Thymus (tissue), 11 donors: Measurements from ENCODE around the gene HEXIM2. TPM values are rescaled to one million over a fixed set of nuclear protein-coding genes. Genes with fewer than 3 reads are reported as not detected.

Source experiments
- DNase-seq, 9 donors: peaks; one replicate each; pipeline ENCODE4 v3.0.0-alpha.2; 2013; ENCODE audit warnings: low spot score in 9 of 9, low read depth in 6 of 9, missing footprints in 1 of 9
- H3K27ac ChIP-seq, 2 donors: one replicate each; pipeline ENCODE4 v1.5.1; 2013; ENCODE audit warnings: control low read depth in 1 of 2, low read depth in 1 of 2, low read length in 1 of 2, mild to moderate bottlenecking in 1 of 2, moderate library complexity in 1 of 2
- H3K27me3 ChIP-seq, 2 donors: one replicate each; pipeline ENCODE4 v1.5.1; 2013; ENCODE audit warnings: low read length in 1 of 2; ENCODE audit not compliant: control insufficient read depth in 2 of 2, insufficient read depth in 1 of 2
- H3K36me3 ChIP-seq, 2 donors: one replicate each; pipeline ENCODE4 v1.5.1; 2013; ENCODE audit warnings: low read length in 1 of 2, mild to moderate bottlenecking in 1 of 2, moderate library complexity in 1 of 2; ENCODE audit not compliant: control insufficient read depth in 2 of 2, insufficient read depth in 2 of 2
- H3K4me1 ChIP-seq, 2 donors: one replicate each; pipeline ENCODE4 v1.5.1; 2013; ENCODE audit warnings: low read length in 2 of 2; ENCODE audit not compliant: control insufficient read depth in 2 of 2, insufficient read depth in 2 of 2
- H3K4me3 ChIP-seq, 2 donors: one replicate each; pipeline ENCODE4 v1.5.1; 2013; ENCODE audit warnings: low read length in 2 of 2, control low read depth in 1 of 2, mild to moderate bottlenecking in 1 of 2
- H3K9me3 ChIP-seq, 2 donors: one replicate each; pipeline ENCODE4 v1.5.1; 2013; ENCODE audit warnings: low read length in 1 of 2, mild to moderate bottlenecking in 1 of 2; ENCODE audit not compliant: control insufficient read depth in 2 of 2, insufficient read depth in 1 of 2
- WGBS: extraction: QIAGEN DNeasy Blood & Tissue Kit; methylation state at CpG from one replicate; pipeline ENCODE4 v1.1.7; 2013; 5-methylcytosine and 5-hydroxymethylcytosine counted together
- polyA plus RNA-seq: library from polyadenylated mRNA; stranded (reverse); fragments of 200-250 nt; gene quantifications from one replicate; pipeline ENCODE4 v1.2.3, GENCODE V29; 2013
- total RNA-seq: library from RNA; stranded (reverse); fragments of 120-200 nt; gene quantifications from one replicate; pipeline ENCODE4 v1.2.4, GENCODE V29; 2013
- donor health status: healthy.

HEXIM2 gene
- total and polyA plus RNA-seq, 2 donors = 7.4 to 9.6 TPM

GRCh38 chr17:45131616-45132319 is 29.9 kb upstream of the HEXIM2 start:
- peaks cover 10 to 35% of the 10 kb centered on the region in 2 donors for H3K4me1 ChIP-seq
- peak in 3 of 9 donors; percentile 38 to 51 (median 44) for DNase-seq
- WGBS = 14% methylated on average over 46 of the region's 46 CpGs

DNA sequence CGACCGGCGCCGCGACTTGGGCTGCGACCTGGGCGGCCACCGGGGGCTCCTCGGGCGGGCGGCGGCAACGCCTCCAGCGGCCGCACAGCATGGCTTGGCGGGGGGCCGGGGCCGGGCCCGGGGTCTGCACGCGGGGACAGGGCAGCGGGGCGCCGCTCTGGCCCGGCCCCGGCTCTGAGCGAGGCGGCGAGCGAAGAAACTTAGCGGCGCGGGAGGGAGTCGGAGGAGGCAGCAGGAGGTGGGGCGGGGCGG is 29.4 kb upstream of the HEXIM2 start, which contains the start of gene PLCD3:
Gene PLCD3 (minus strand): TSS at position 196 of the 252 bp plus-strand sequence. CDS start 105 bp downstream, at position 91.
- Histone ChIP-seq H3K27ac (peak within 1 kb of the TSS; percentile 78 to 90), H3K36me3 (no peaks in the 10 kb centered on the region), H3K4me1 (peaks cover 10 to 35% of the 10 kb centered on the region in 2 donors), H3K9me3 (peaks cover 0 to 13% of the 10 kb centered on the region in 2 donors), H3K27me3 (peaks cover 8 to 38% of the 10 kb centered on the region in 2 donors), H3K4me3 (peak within 1 kb of the TSS; percentile 90 to 92)
- under 1% methylated on average over 36 of the region's 36 CpGs for WGBS
- DNase-seq = no peak

More at GRCh38 chr17:45131616-45132319, 29.9 kb upstream of the HEXIM2 start:
- no peaks in the 10 kb centered on the region for H3K36me3 ChIP-seq
- H3K9me3 ChIP-seq = peaks cover 0 to 13% of the 10 kb centered on the region in 2 donors
- peak overlapping the region; percentile 50 to 92 for H3K4me3 ChIP-seq
- peaks cover 8 to 34% of the 10 kb centered on the region in 2 donors for H3K27me3 ChIP-seq
- H3K27ac ChIP-seq = no peak overlapping the region

GRCh38 chr17:45132572-45133463 is 28.9 kb upstream of the HEXIM2 start:
- Histone ChIP-seq H3K4me3 (peak overlapping the region; percentile 90 to 92), H3K36me3 (no peaks in the 10 kb centered on the region), H3K27ac (peak overlapping the region; percentile 78 to 90), H3K9me3 (peaks cover 0 to 13% of the 10 kb centered on the region in 2 donors), H3K27me3 (peaks cover 8 to 38% of the 10 kb centered on the region in 2 donors), H3K4me1 (peaks cover 10 to 35% of the 10 kb centered on the region in 2 donors)
- peak in 6 of 9 donors; percentile 56 to 77 (median 60) for DNase-seq
- 1% methylated on average over 70 of the region's 71 CpGs for WGBS

DNA sequence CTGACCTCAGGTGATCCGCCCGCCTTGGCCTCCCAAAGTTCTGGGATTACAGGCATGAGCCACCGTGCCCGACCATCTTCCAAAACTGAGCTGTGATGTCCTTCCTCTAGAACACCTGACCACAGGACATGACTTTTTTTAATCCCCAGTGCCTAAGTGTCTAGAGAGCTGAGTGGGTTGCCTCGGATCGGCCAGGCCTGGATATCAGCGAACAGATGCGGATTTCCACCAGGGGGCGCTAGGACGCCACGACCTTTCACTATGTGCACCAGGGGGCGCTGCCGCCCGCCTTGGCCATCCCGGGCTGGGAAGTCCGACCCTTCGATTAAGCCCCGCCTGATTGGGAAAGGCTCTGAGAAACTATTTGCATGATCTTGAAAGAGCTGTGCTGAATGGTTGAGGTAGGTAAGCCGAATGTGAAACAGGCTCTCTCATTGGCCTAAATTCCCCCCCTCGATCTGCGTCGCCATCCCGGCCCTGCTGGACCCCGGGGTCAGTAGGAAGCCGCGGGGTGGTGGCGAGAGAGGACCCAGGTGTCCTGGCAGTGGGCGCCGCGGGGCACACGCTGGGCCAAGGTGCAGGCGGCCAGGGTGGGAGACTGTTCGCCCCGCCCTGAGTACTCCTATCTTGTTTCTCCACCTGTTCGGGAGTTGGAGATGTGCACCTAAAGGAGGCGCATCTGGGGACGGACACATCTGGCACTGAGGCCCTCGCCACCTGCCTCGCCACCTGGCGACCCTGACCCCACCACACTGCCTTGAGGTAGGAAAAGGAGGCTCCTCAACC is 26.3 kb upstream of the HEXIM2 start, which contains the start of gene ACBD4:
Gene ACBD4 (plus strand): TSS at position 496 of the 786 bp plus-strand sequence. CDS start 458 bp downstream, outside the sequence.
- Histone ChIP-seq H3K4me1 (peaks cover 10 to 35% of the 10 kb centered on the region in 2 donors), H3K4me3 (peak within 1 kb of the TSS; percentile 51 to 65), H3K36me3 (no peaks in the 10 kb centered on the region), H3K27ac (peak within 1 kb of the TSS; percentile 20 to 77), H3K27me3 (peaks cover 11 to 34% of the 10 kb centered on the region in 2 donors), H3K9me3 (peaks cover 0 to 13% of the 10 kb centered on the region in 2 donors)
- WGBS = 6% methylated on average over 40 of the region's 40 CpGs
- peak; percentile 80 to 96 (median 90) for DNase-seq

DNA sequence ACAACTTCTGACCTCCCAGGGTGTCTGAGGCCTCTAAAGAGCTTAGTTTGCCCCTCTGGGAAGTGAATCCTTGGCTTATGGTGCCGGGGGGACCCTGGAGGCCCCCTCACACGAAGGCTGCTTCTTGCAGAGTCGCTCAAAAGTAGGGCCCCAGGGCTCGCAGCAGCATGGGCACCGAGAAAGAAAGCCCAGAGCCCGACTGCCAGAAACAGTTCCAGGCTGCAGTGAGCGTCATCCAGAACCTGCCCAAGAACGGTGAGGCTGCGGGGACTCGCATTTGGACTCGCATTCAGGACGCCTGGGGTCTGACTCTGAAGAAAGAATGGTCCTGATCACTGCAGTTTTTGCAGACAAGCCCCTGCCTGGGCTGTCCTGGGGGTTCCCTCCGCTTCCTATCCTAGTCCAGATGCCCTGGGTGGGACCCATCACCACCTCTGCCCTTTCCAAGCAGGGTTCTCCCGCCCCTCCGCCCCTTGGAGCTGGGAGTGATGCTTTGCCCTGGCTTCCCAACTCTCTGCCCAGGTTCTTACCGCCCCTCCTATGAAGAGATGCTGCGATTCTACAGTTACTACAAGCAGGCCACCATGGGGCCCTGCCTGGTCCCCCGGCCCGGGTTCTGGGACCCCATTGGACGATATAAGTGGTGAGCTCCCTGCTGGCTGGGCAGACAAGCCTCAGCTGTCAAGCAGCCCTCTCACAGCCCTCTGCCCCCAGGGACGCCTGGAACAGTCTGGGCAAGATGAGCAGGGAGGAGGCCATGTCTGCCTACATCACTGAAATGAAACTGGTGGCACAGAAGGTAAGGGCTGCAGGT is 25.5 kb upstream of the HEXIM2 start:
- H3K4me3 ChIP-seq = peak overlapping the region; percentile 51 to 65
- peak overlapping the region; percentile 20 to 60 for H3K27ac ChIP-seq
- WGBS = 77% methylated on average over 21 of the region's 21 CpGs
- peaks cover 10 to 35% of the 10 kb centered on the region in 2 donors for H3K4me1 ChIP-seq
- H3K36me3 ChIP-seq = no peaks in the 10 kb centered on the region
- H3K27me3 ChIP-seq = peaks cover 6 to 26% of the 10 kb centered on the region in 2 donors
- peaks cover 0 to 13% of the 10 kb centered on the region in 2 donors for H3K9me3 ChIP-seq
- no peak for DNase-seq

DNA sequence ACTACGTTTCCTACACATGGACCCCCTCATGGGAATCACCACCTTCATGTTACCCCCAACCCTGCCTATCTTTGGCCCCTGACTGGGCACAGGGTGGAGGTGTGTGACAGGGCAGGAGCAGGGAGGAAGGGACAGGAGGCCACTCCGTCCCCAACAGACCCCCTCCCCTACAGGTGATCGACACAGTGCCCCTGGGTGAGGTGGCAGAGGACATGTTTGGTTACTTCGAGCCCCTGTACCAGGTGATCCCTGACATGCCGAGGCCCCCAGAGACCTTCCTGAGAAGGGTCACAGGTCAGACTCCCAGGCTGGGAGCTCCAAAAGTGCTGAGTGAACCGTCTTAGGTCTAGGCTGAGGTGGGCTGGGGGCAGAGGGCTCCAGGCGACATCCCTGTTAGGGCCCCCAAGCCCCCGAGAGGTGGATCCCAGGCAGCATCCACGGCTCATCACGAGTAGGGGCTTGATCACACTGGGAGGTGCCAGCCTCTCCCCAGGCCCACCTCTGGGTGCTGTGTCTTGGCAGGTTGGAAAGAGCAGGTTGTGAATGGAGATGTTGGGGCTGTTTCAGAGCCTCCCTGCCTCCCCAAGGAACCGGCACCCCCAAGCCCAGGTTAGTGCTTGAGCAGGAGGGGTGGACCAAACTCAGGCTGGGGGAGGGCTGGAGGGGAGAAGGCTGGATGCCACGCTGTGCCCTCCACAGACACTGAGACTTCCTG is 24.7 kb upstream of the HEXIM2 start:
- H3K9me3 ChIP-seq = peaks cover 0 to 13% of the 10 kb centered on the region in 2 donors
- H3K36me3 ChIP-seq = no peaks in the 10 kb centered on the region
- WGBS = 97% methylated on average over 12 of the region's 12 CpGs
- peaks cover 3 to 18% of the 10 kb centered on the region in 2 donors for H3K27me3 ChIP-seq
- H3K4me1 ChIP-seq = peaks cover 5 to 29% of the 10 kb centered on the region in 2 donors
- DNase-seq = no peak
- H3K27ac ChIP-seq = no peak overlapping the region
- no peak overlapping the region for H3K4me3 ChIP-seq

- H3K9me3 ChIP-seq = peaks cover 0 to 10% of the 10 kb centered on the region in 2 donors
- no peak for DNase-seq
- 94% methylated on average over 11 of the region's 11 CpGs for WGBS
- H3K27me3 ChIP-seq = peaks cover 3 to 17% of the 10 kb centered on the region in 2 donors
- H3K36me3 ChIP-seq = no peaks in the 10 kb centered on the region
- H3K27ac ChIP-seq = no peak overlapping the region
- H3K4me1 ChIP-seq = peaks cover 4 to 26% of the 10 kb centered on the region in 2 donors
- H3K4me3 ChIP-seq = no peak overlapping the region
Measured at GRCh38 chr17:45137561-45138305, 23.9 kb upstream of the HEXIM2 start.
